ENCODE data around the gene SH3BGRL. TPM values are rescaled to one million over a fixed set of nuclear protein-coding genes. Genes with fewer than 3 reads are reported as not detected.

Gene SH3BGRL
- total RNA-seq, 1 experiment from 2014 or later, result 32.4 TPM

GRCh38 chrX:81259714-81260395 is 58.0 kb downstream of the SH3BGRL start:
- no peaks in the 10 kb centered on the region for H3K27me3 ChIP-seq (ENCODE audit: insufficient read depth, low read length)
- ATAC-seq (no peak), DNase-seq (ENCODE audit: low read depth, low spot score) (no peak)
- H3K4me2 ChIP-seq (ENCODE audit: low read length), result no peak overlapping the region
- CTCF ChIA-PET, result no interaction called here
- no peak overlapping the region for H2AFZ ChIP-seq (ENCODE audit: low read depth, low read length, poor library complexity, severe bottlenecking)
- H3K27ac ChIP-seq (ENCODE audit: low read depth, low read length), result no peak overlapping the region
- no peaks in the 10 kb centered on the region for H3K9me3 ChIP-seq (ENCODE audit: control insufficient read depth in 1 of 2, insufficient read depth in 1 of 2, low read depth in 1 of 2, low read length in 2 of 2)
- H3K36me3 ChIP-seq (ENCODE audit: control insufficient read depth in 1 of 2, insufficient read depth in 2 of 2, low read length in 2 of 2), result no peaks in the 10 kb centered on the region
- H3K79me2 ChIP-seq (ENCODE audit: insufficient read depth, low read length), result no peaks in the 10 kb centered on the region
- TF ChIP-seq EZH2 (IDR thresholded peaks at IDR 0.05) (no peak), POLR2A (IDR thresholded peaks at IDR 0.05; ENCODE audit: borderline replicate concordance, extremely low read depth, insufficient read depth, insufficient read length) (no peak), CBX3 (IDR thresholded peaks at IDR 0.05; ENCODE audit: low read depth) (no peak), JUND (IDR thresholded peaks at IDR 0.05) (no peak)
- POLR2A ChIA-PET, result no interaction called here
- no peaks in the 10 kb centered on the region for H3K4me1 ChIP-seq (ENCODE audit: control insufficient read depth in 1 of 2, insufficient read depth in 2 of 2, low read length in 2 of 2)
- BruUV-seq (replicated peaks), result no TSS peak
- H3K9ac ChIP-seq (ENCODE audit: low read length), result no peak overlapping the region
- intact Hi-C loops (cut with micrococcal nuclease), result no loop called here
- no peaks in the 10 kb centered on the region for H4K20me1 ChIP-seq (ENCODE audit: insufficient read depth)
- RAD21 ChIA-PET (ENCODE audit: low non-redundant PET in 1 of 2, low total read pairs in 2 of 2, uncharacterized antibody in 2 of 2, unreplicated experiment in 2 of 2), result no interaction called here
- H3K9me2 ChIP-seq (ENCODE audit: insufficient read depth), result no peaks in the 10 kb centered on the region
- no peak overlapping the region for H3K4me3 ChIP-seq (replicated peaks in 1 of 2; ENCODE audit: low read depth in 1 of 2, low read length in 2 of 2)

DNA sequence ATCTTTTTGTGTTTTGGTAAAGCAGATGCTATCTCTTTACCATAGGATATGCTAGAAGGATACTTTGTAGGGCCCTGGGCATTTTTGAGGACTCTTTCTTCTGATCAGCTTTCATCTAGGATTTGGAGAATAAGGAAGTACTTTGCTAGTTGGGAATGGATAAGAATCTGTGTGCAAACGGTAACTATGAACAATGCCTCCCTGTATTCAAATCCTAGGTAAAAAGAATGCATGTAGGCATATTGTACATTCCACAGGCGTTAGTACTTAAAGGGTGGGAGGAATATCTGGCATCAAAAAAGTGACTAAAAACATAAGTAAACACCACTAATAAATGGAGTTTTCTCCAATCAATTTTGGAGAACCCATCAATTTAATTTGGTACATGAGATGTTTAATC is 59.7 kb downstream of the SH3BGRL start:
- H4K20me1 ChIP-seq (ENCODE audit: insufficient read depth), result no peaks in the 10 kb centered on the region
- no peaks in the 10 kb centered on the region for H3K9me2 ChIP-seq (ENCODE audit: insufficient read depth)
- ChIA-PET POLR2A (no interaction called here), RAD21 (ENCODE audit: low non-redundant PET in 1 of 2, low total read pairs in 2 of 2, uncharacterized antibody in 2 of 2, unreplicated experiment in 2 of 2) (no interaction called here), CTCF (no interaction called here)
- no peak overlapping the region for H3K4me3 ChIP-seq (replicated peaks in 1 of 2; ENCODE audit: low read depth in 1 of 2, low read length in 2 of 2)
- intact Hi-C loops (cut with micrococcal nuclease), result no loop called here
- no peak for TF ChIP-seq POLR2A (IDR thresholded peaks at IDR 0.05; ENCODE audit: borderline replicate concordance, extremely low read depth, insufficient read depth, insufficient read length)
- TF ChIP-seq YY1 (IDR thresholded peaks at IDR 0.05; ENCODE audit: extremely low read depth, insufficient replicate concordance, low read depth, low read length), result no peak
- TF ChIP-seq ZNF274 (IDR thresholded peaks at IDR 0.05; ENCODE audit: low read depth, low read length), result no peak
- no peaks in the 10 kb centered on the region for H3K27me3 ChIP-seq (ENCODE audit: insufficient read depth, low read length)
- no peaks in the 10 kb centered on the region for H3K79me2 ChIP-seq (ENCODE audit: insufficient read depth, low read length)
- H2AFZ ChIP-seq (ENCODE audit: low read depth, low read length, poor library complexity, severe bottlenecking), result no peak overlapping the region
- H3K27ac ChIP-seq (ENCODE audit: low read depth, low read length), result no peak overlapping the region
- no peaks in the 10 kb centered on the region for H3K36me3 ChIP-seq (ENCODE audit: control insufficient read depth in 1 of 2, insufficient read depth in 2 of 2, low read length in 2 of 2)
- ATAC-seq (no peak), DNase-seq (ENCODE audit: low read depth, low spot score) (no peak)
- no peak overlapping the region for H3K4me2 ChIP-seq (ENCODE audit: low read length)
- H3K4me1 ChIP-seq (ENCODE audit: control insufficient read depth in 1 of 2, insufficient read depth in 2 of 2, low read length in 2 of 2), result no peaks in the 10 kb centered on the region
- no TSS peak for BruUV-seq (replicated peaks)
- no peak overlapping the region for H3K9ac ChIP-seq (ENCODE audit: low read length)
- H3K9me3 ChIP-seq (ENCODE audit: control insufficient read depth in 1 of 2, insufficient read depth in 1 of 2, low read depth in 1 of 2, low read length in 2 of 2), result no peaks in the 10 kb centered on the region
